Hepatocyte (in vitro differentiated cells): ENCODE measurements around the gene SMIM35. TPM values are rescaled to one million over a fixed set of nuclear protein-coding genes. Genes with fewer than 3 reads are reported as not detected.

Experiments
- DNase-seq: peaks from one replicate; pipeline ENCODE4 v3.0.0-alpha.2; 2016; ENCODE audit warnings: low spot score
- H2AFZ ChIP-seq: fragments of 200-600 bp; sonication (generic); 2 replicates; pipeline ENCODE4 v1.6.0; 2016; ENCODE audit warnings: antibody characterized with exemption, mild to moderate bottlenecking
- H3K27ac ChIP-seq: fragments of 200-600 bp; sonication (generic); 2 replicates; pipeline ENCODE4 v1.5.1; 2016; ENCODE audit warnings: mild to moderate bottlenecking
- H3K27me3 ChIP-seq: fragments of 200-600 bp; sonication (generic); 2 replicates; pipeline ENCODE4 v1.6.1; 2016
- H3K36me3 ChIP-seq: fragments of 200-600 bp; sonication (generic); replicated peaks from 2 replicates; pipeline ENCODE4 v1.5.1; 2016; ENCODE audit warnings: low read depth; ENCODE audit not compliant: insufficient read depth
- H3K4me1 ChIP-seq: fragments of 200-600 bp; sonication (generic); 2 replicates; pipeline ENCODE4 v1.5.1; 2016; ENCODE audit warnings: mild to moderate bottlenecking, moderate library complexity; ENCODE audit not compliant: insufficient read depth
- H3K4me2 ChIP-seq: fragments of 200-600 bp; sonication (generic); 2 replicates; pipeline ENCODE4 v1.6.0; 2016
- H3K4me3 ChIP-seq: fragments of 200-600 bp; sonication (generic); 2 replicates; pipeline ENCODE4 v1.5.1; 2016; ENCODE audit warnings: mild to moderate bottlenecking
- H3K79me2 ChIP-seq: fragments of 200-600 bp; sonication (generic); 2 replicates; pipeline ENCODE4 v1.6.0; 2017; ENCODE audit warnings: mild to moderate bottlenecking
- H3K9me2 ChIP-seq: fragments of 200-600 bp; sonication (generic); replicated peaks from 2 replicates; pipeline ENCODE4 v1.6.0; 2017; ENCODE audit warnings: mild to moderate bottlenecking; ENCODE audit not compliant: insufficient read depth
- H3K9me3 ChIP-seq: fragments of 200-600 bp; sonication (generic); 2 replicates; pipeline ENCODE4 v1.5.1; 2016; ENCODE audit warnings: low read depth, mild to moderate bottlenecking
- H4K20me1 ChIP-seq: fragments of 200-600 bp; sonication (generic); 2 replicates; pipeline ENCODE4 v1.6.0; 2016; ENCODE audit warnings: mild to moderate bottlenecking; ENCODE audit not compliant: insufficient read depth, poor library complexity, severe bottlenecking
- EZH2 ChIP-seq: fragments of 200-600 bp; sonication (generic); IDR thresholded peaks from 2 replicates; pipeline ENCODE4 v1.6.1; 2016; ENCODE audit warnings: antibody characterized with exemption, mild to moderate bottlenecking, borderline replicate concordance
- EZH2phosphoT487 ChIP-seq: fragments of 200-600 bp; sonication (generic); IDR thresholded peaks from one replicate; pipeline ENCODE4 v1.6.1; 2018; ENCODE audit warnings: antibody characterized with exemption, mild to moderate bottlenecking, low read depth, moderate library complexity; ENCODE audit not compliant: unreplicated experiment, severe bottlenecking
- WGBS: methylation state at CpG from one replicate; pipeline ENCODE4 v1.1.6; 2016; ENCODE audit warnings: low lambda C conversion rate; ENCODE audit errors: missing lambda C conversion rate; 5-methylcytosine and 5-hydroxymethylcytosine counted together
- polyA plus RNA-seq: library from polyadenylated mRNA; unstranded; fragments of >200 nt; fragmentation: Nextera tagmentation; extraction: Ambion mirVana; gene quantifications from 2 replicates; pipeline ENCODE4 v1.2.1, GENCODE V29; 2016
- total RNA-seq: library from RNA; depleted of rRNA; stranded (reverse); fragments of >200 nt; gene quantifications from 2 replicates; pipeline ENCODE4 v1.2.3, GENCODE V29; 2014
- TF ChIP-seq, protein P1 (sequence below): fragments of 200-600 bp; sonication (generic); IDR thresholded peaks from 2 replicates; pipeline ENCODE4 v1.5.1; 2016; ENCODE audit warnings: antibody characterized with exemption, mild to moderate bottlenecking; ENCODE audit not compliant: poor library complexity

Gene SMIM35
- total and polyA plus RNA-seq, 2 experiments from 2014 or later = 0.03 TPM; not detected in 1

- Histone ChIP-seq H4K20me1 (no peaks in the 10 kb centered on the region), H3K4me1 (peaks cover 9% of the 10 kb centered on the region), H3K27ac (no peak overlapping the region), H3K79me2 (no peaks in the 10 kb centered on the region), H3K4me3 (no peak overlapping the region), H3K9me2 (no peaks in the 10 kb centered on the region), H3K27me3 (no peaks in the 10 kb centered on the region), H3K9me3 (no peaks in the 10 kb centered on the region), H3K4me2 (no peak overlapping the region), H2AFZ (no peak overlapping the region), H3K36me3 (no peaks in the 10 kb centered on the region)
- WGBS = 80% methylated on average over 4 of the region's 4 CpGs
- no peak for DNase-seq
- TF ChIP-seq, protein P1, sequence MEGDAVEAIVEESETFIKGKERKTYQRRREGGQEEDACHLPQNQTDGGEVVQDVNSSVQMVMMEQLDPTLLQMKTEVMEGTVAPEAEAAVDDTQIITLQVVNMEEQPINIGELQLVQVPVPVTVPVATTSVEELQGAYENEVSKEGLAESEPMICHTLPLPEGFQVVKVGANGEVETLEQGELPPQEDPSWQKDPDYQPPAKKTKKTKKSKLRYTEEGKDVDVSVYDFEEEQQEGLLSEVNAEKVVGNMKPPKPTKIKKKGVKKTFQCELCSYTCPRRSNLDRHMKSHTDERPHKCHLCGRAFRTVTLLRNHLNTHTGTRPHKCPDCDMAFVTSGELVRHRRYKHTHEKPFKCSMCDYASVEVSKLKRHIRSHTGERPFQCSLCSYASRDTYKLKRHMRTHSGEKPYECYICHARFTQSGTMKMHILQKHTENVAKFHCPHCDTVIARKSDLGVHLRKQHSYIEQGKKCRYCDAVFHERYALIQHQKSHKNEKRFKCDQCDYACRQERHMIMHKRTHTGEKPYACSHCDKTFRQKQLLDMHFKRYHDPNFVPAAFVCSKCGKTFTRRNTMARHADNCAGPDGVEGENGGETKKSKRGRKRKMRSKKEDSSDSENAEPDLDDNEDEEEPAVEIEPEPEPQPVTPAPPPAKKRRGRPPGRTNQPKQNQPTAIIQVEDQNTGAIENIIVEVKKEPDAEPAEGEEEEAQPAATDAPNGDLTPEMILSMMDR = no peak
- TF ChIP-seq EZH2phosphoT487 = no peak
- TF ChIP-seq EZH2 = no peak
These were observed 110.3 kb downstream of the SMIM35 start for GRCh38 chr11:117976445-117976844.

DNA sequence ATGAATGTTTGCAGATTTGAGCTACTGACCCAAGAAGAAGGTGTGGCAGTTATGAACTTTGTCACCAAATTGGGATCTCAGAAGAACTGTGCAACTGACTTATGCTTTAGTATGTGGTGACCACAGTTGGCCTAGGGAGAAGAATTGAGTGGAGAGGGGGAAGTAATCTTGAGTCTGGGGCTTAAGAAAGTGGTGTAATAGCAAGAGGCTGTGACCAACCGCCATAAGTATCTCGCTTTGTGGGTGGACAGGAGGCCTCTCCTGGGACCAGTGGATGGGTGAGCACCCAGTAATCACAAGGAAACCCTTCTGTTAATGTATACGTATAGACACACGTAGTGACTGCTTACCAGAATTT is 113.3 kb downstream of the SMIM35 start:
- H3K9me3 ChIP-seq = no peaks in the 10 kb centered on the region
- no peaks in the 10 kb centered on the region for H3K36me3 ChIP-seq
- H2AFZ ChIP-seq = no peak overlapping the region
- H3K4me3 ChIP-seq = no peak overlapping the region
- TF ChIP-seq EZH2 = no peak
- TF ChIP-seq, protein P1 = no peak
- TF ChIP-seq EZH2phosphoT487 = no peak
- H4K20me1 ChIP-seq = no peaks in the 10 kb centered on the region
- WGBS = 94% methylated on average over 4 of the region's 4 CpGs
- no peak overlapping the region for H3K27ac ChIP-seq
- DNase-seq = no peak
- H3K9me2 ChIP-seq = no peaks in the 10 kb centered on the region
- no peaks in the 10 kb centered on the region for H3K27me3 ChIP-seq
- H3K79me2 ChIP-seq = no peaks in the 10 kb centered on the region
- H3K4me1 ChIP-seq = peaks cover 9% of the 10 kb centered on the region
- H3K4me2 ChIP-seq = no peak overlapping the region

GRCh38 chr11:117972629-117973502 is 113.9 kb downstream of the SMIM35 start:
- Histone ChIP-seq H3K4me1 (peaks cover 9% of the 10 kb centered on the region), H4K20me1 (no peaks in the 10 kb centered on the region), H3K4me2 (peak overlapping the region; percentile 37), H3K36me3 (no peaks in the 10 kb centered on the region), H3K27me3 (no peaks in the 10 kb centered on the region), H2AFZ (no peak overlapping the region), H3K79me2 (no peaks in the 10 kb centered on the region), H3K9me3 (no peaks in the 10 kb centered on the region), H3K9me2 (no peaks in the 10 kb centered on the region), H3K4me3 (no peak overlapping the region), H3K27ac (no peak overlapping the region)
- peak; percentile 19 for DNase-seq
- WGBS = 52% methylated on average over 9 of the region's 9 CpGs
- no peak for TF ChIP-seq EZH2phosphoT487
- TF ChIP-seq, protein P1 = no peak
- TF ChIP-seq EZH2 = no peak
